ENCODE data around the gene MAGOH. TPM values are rescaled to one million over a fixed set of nuclear protein-coding genes. Genes with fewer than 3 reads are reported as not detected.

The MAGOH gene
- total and polyA plus RNA-seq, 9 of the 15 experiments (the other 6 are each of a cell fraction or from before 2014, with no cell fraction given), result 102 to 342 (median 135) TPM

GRCh38 chr1:53286955-53287354 lies 48.6 kb upstream of the MAGOH start:
- Histone ChIP-seq H3K27me3 (ENCODE audit: control insufficient read depth in 2 of 2, insufficient read depth in 2 of 2, low read length in 2 of 2) (no peaks in the 10 kb centered on the region), H2AFZ (ENCODE audit: low read depth, low read length) (no peak overlapping the region), H3K9me3 (replicated peaks; ENCODE audit: control insufficient read depth, insufficient read depth, low read depth, low read length) (no peaks in the 10 kb centered on the region), H3K27ac (ENCODE audit: extremely low read depth, low read depth, low read length) (no peak overlapping the region), H3K4me3 (no peak overlapping the region), H3K4me1 (replicated peaks in 1 of 2; ENCODE audit: control insufficient read depth in 2 of 2, insufficient read depth in 2 of 2, low read length in 2 of 2) (peaks cover 5% of the 10 kb centered on the region in 2 experiments; a peak in 3 of 5 replicates), H3K9me1 (ENCODE audit: control insufficient read depth, insufficient read depth, low read length) (no peaks in the 10 kb centered on the region), H3K36me3 (ENCODE audit: control insufficient read depth, insufficient read depth, low read length) (peaks cover 88% of the 10 kb centered on the region; the same call in 2 of the 3 replicates), H3K9ac (ENCODE audit: insufficient read depth in 1 of 2, low read depth in 2 of 2, low read length in 2 of 2) (no peak overlapping the region), H4K20me1 (replicated peaks; ENCODE audit: control insufficient read depth, insufficient read depth, low read length) (no peaks in the 10 kb centered on the region), H3K4me2 (ENCODE audit: insufficient read depth, low read length) (no peak overlapping the region), H3K79me2 (ENCODE audit: control insufficient read depth, insufficient read depth, low read length) (peaks cover 2% of the 10 kb centered on the region; the same call in 1 of the 3 replicates)
- in situ Hi-C loops (cut with MboI) (no loop called here), intact Hi-C loops (cut with micrococcal nuclease) (no loop called here)
- ChIA-PET CTCF (ENCODE audit: low intra/inter-chr PET ratio) (interaction anchor here (1.4 kb wide), 1 partner anchor 9 kb away, joined by 4 read pairs; no protein-coding TSS in a partner anchor), POLR2A (interaction anchor here (0.6 to 1.1 kb wide), 2 partner anchors 9 to 88 kb away, joined by 3 to 4 read pairs; no protein-coding TSS in a partner anchor)
- ATAC-seq (no peak), FAIRE-seq (no peak), DNase-seq (ENCODE audit: extremely low read depth in 1 of 4, low spot score in 3 of 4) (no peak)
- TF ChIP-seq, protein P1, sequence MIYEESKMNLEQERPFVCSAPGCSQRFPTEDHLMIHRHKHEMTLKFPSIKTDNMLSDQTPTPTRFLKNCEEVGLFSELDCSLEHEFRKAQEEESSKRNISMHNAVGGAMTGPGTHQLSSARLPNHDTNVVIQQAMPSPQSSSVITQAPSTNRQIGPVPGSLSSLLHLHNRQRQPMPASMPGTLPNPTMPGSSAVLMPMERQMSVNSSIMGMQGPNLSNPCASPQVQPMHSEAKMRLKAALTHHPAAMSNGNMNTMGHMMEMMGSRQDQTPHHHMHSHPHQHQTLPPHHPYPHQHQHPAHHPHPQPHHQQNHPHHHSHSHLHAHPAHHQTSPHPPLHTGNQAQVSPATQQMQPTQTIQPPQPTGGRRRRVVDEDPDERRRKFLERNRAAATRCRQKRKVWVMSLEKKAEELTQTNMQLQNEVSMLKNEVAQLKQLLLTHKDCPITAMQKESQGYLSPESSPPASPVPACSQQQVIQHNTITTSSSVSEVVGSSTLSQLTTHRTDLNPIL (CRISPR knock-in tag; IDR thresholded peaks at IDR 0.05), result no peak
- peak; percentile 79 for TF ChIP-seq RFX1 (IDR thresholded peaks at IDR 0.05)
- no peak for TF ChIP-seq ATF7 (IDR thresholded peaks at IDR 0.05)
- BruUV-seq (replicated peaks), result no TSS peak
- 83% methylated on average over 4 of the region's 4 CpGs for WGBS (ENCODE audit: insufficient coverage, low coverage, missing lambda C conversion rate)

Data from K562 (cell line).